ENCODE data around the gene KDM3B. TPM values are rescaled to one million over a fixed set of nuclear protein-coding genes. Genes with fewer than 3 reads are reported as not detected.

KDM3B gene
- total and polyA plus RNA-seq, 9 of the 15 experiments (the other 6 are each of a cell fraction or from before 2014, with no cell fraction given), result 13.8 to 62.8 (median 41.9) TPM

DNA sequence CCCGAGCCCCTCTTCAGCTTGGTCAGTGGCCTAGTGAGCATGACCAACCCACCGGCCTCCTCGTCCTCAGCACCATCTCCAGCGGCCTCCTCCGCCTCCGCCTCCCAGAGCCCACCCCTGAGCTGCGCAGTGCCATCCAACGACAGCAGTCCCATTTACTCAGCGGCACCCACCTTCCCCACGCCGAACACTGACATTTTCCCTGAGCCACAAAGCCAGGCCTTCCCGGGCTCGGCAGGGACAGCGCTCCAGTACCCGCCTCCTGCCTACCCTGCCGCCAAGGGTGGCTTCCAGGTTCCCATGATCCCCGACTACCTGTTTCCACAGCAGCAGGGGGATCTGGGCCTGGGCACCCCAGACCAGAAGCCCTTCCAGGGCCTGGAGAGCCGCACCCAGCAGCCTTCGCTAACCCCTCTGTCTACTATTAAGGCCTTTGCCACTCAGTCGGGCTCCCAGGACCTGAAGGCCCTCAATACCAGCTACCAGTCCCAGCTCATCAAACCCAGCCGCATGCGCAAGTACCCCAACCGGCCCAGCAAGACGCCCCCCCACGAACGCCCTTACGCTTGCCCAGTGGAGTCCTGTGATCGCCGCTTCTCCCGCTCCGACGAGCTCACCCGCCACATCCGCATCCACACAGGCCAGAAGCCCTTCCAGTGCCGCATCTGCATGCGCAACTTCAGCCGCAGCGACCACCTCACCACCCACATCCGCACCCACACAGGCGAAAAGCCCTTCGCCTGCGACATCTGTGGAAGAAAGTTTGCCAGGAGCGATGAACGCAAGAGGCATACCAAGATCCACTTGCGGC is 114.6 kb downstream of the KDM3B start (continued):
- TF ChIP-seq, protein P1, sequence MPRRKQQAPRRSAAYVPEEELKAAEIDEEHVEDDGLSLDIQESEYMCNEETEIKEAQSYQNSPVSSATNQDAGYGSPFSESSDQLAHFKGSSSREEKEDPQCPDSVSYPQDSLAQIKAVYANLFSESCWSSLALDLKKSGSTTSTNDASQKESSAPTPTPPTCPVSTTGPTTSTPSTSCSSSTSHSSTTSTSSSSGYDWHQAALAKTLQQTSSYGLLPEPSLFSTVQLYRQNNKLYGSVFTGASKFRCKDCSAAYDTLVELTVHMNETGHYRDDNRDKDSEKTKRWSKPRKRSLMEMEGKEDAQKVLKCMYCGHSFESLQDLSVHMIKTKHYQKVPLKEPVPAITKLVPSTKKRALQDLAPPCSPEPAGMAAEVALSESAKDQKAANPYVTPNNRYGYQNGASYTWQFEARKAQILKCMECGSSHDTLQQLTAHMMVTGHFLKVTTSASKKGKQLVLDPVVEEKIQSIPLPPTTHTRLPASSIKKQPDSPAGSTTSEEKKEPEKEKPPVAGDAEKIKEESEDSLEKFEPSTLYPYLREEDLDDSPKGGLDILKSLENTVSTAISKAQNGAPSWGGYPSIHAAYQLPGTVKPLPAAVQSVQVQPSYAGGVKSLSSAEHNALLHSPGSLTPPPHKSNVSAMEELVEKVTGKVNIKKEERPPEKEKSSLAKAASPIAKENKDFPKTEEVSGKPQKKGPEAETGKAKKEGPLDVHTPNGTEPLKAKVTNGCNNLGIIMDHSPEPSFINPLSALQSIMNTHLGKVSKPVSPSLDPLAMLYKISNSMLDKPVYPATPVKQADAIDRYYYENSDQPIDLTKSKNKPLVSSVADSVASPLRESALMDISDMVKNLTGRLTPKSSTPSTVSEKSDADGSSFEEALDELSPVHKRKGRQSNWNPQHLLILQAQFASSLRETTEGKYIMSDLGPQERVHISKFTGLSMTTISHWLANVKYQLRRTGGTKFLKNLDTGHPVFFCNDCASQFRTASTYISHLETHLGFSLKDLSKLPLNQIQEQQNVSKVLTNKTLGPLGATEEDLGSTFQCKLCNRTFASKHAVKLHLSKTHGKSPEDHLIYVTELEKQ (CRISPR knock-in tag; IDR thresholded peaks at IDR 0.05), result no peak
- TF ChIP-seq NFATC3 (IDR thresholded peaks at IDR 0.05) (no peak), ZNF212 (CRISPR knock-in tag; IDR thresholded peaks at IDR 0.05) (no peak), NCOR1 (IDR thresholded peaks at IDR 0.05) (peak; percentile 3), ZNF3 (CRISPR knock-in tag; IDR thresholded peaks at IDR 0.05) (no peak), ZKSCAN3 (CRISPR knock-in tag; IDR thresholded peaks at IDR 0.05) (no peak), ZNF134 (CRISPR knock-in tag; conservative IDR thresholded peaks at IDR 0.05) (no peak), ZNF431 (CRISPR knock-in tag; IDR thresholded peaks at IDR 0.05) (0 out of 2 replicates have a peak, but pooled peaks have one; percentile 9), CCNT2 (IDR thresholded peaks at IDR 0.05; ENCODE audit: borderline replicate concordance, extremely low read depth, insufficient read length, low read depth, low read length) (no peak), ZNF699 (CRISPR knock-in tag; IDR thresholded peaks at IDR 0.05; ENCODE audit: insufficient replicate concordance) (no peak), PRPF4 (IDR thresholded peaks at IDR 0.05; ENCODE audit: insufficient read depth, low read depth, low read length, poor library complexity, severe bottlenecking) (peak; percentile 100), STAT5B (CRISPR knock-in tag; IDR thresholded peaks at IDR 0.05) (no peak), HDAC8 (tag; IDR thresholded peaks at IDR 0.05) (no peak), ZNF778 (CRISPR knock-in tag; IDR thresholded peaks at IDR 0.05) (no peak), TRIM28 (IDR thresholded peaks at IDR 0.05) (no peak), SPI1 (IDR thresholded peaks at IDR 0.05; ENCODE audit: borderline replicate concordance, low read depth, low read length) (no peak)
- TF ChIP-seq, protein P2, sequence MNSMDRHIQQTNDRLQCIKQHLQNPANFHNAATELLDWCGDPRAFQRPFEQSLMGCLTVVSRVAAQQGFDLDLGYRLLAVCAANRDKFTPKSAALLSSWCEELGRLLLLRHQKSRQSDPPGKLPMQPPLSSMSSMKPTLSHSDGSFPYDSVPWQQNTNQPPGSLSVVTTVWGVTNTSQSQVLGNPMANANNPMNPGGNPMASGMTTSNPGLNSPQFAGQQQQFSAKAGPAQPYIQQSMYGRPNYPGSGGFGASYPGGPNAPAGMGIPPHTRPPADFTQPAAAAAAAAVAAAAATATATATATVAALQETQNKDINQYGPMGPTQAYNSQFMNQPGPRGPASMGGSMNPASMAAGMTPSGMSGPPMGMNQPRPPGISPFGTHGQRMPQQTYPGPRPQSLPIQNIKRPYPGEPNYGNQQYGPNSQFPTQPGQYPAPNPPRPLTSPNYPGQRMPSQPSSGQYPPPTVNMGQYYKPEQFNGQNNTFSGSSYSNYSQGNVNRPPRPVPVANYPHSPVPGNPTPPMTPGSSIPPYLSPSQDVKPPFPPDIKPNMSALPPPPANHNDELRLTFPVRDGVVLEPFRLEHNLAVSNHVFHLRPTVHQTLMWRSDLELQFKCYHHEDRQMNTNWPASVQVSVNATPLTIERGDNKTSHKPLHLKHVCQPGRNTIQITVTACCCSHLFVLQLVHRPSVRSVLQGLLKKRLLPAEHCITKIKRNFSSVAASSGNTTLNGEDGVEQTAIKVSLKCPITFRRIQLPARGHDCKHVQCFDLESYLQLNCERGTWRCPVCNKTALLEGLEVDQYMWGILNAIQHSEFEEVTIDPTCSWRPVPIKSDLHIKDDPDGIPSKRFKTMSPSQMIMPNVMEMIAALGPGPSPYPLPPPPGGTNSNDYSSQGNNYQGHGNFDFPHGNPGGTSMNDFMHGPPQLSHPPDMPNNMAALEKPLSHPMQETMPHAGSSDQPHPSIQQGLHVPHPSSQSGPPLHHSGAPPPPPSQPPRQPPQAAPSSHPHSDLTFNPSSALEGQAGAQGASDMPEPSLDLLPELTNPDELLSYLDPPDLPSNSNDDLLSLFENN (IDR thresholded peaks at IDR 0.05; ENCODE audit: low read depth in 2 of 2, low read length in 2 of 2), result no peak
- TF ChIP-seq, protein P3, sequence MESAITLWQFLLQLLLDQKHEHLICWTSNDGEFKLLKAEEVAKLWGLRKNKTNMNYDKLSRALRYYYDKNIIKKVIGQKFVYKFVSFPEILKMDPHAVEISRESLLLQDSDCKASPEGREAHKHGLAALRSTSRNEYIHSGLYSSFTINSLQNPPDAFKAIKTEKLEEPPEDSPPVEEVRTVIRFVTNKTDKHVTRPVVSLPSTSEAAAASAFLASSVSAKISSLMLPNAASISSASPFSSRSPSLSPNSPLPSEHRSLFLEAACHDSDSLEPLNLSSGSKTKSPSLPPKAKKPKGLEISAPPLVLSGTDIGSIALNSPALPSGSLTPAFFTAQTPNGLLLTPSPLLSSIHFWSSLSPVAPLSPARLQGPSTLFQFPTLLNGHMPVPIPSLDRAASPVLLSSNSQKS (CRISPR knock-in tag; IDR thresholded peaks at IDR 0.05), result no peak
- TF ChIP-seq, protein P4, sequence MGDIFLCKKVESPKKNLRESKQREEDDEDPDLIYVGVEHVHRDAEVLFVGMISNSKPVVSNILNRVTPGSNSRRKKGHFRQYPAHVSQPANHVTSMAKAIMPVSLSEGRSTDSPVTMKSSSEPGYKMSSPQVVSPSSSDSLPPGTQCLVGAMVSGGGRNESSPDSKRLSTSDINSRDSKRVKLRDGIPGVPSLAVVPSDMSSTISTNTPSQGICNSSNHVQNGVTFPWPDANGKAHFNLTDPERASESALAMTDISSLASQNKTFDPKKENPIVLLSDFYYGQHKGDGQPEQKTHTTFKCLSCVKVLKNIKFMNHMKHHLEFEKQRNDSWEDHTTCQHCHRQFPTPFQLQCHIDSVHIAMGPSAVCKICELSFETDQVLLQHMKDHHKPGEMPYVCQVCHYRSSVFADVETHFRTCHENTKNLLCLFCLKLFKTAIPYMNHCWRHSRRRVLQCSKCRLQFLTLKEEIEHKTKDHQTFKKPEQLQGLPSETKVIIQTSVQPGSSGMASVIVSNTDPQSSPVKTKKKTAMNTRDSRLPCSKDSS (IDR thresholded peaks at IDR 0.05; ENCODE audit: low read depth, partially characterized antibody), result no peak
